ENCODE measurements around the gene PHF10.
A peak's percentile ranks its signal among the peaks of the same experiment; 100 is the strongest.
"Not testable (repeated sequence)": the region's sequence is repeated elsewhere in the genome, so short reads cannot be mapped to it uniquely, and the experiment has no call there.

PHF10 gene

GRCh38 chr6:169722362-169723199 is 1.7 kb downstream of the PHF10 start:
- peak; percentile 68 for DNase-seq

GRCh38 chr6:169720207-169720855 is 4.0 kb downstream of the PHF10 start:
- DNase-seq: peak; percentile 36

GRCh38 chr6:169719117-169719516 is 5.2 kb downstream of the PHF10 start:
- no peak for DNase-seq

GRCh38 chr6:169714595-169714994 is 9.7 kb downstream of the PHF10 start:
- DNase-seq: no peak

- DNase-seq: no peak
These were observed 10.1 kb downstream of the PHF10 start for GRCh38 chr6:169714178-169714577.

GRCh38 chr6:169710009-169710408 is 14.3 kb downstream of the PHF10 start:
- no peak for DNase-seq

- DNase-seq: no peak
These were observed 15.0 kb downstream of the PHF10 start for GRCh38 chr6:169709293-169709692.

- no peak for DNase-seq
These were observed 16.5 kb downstream of the PHF10 start for GRCh38 chr6:169707772-169708171.

GRCh38 chr6:169702840-169703246 is 21.5 kb downstream of the PHF10 start:
- DNase-seq: no peak

- peak; percentile 100 for DNase-seq
These were observed 22.1 kb downstream of the PHF10 start, which contains the start of the genes C6orf120 and WDR27 for GRCh38 chr6:169701954-169702839. Gene C6orf120, plus strand, starts transcription at chr6:169702126. Its CDS starts 334 bp downstream, at chr6:169702460. Gene WDR27, minus strand, starts transcription at chr6:169702029. Its CDS starts 13,024 bp downstream, at chr6:169689005.

- peak; percentile 28 for DNase-seq
These were observed 22.9 kb downstream of the PHF10 start for GRCh38 chr6:169701311-169701953.

GRCh38 chr6:169700296-169700695 is 24.0 kb downstream of the PHF10 start:
- DNase-seq: peak; percentile 23

GRCh38 chr6:169697115-169697514 is 27.2 kb downstream of the PHF10 start:
- DNase-seq: not testable (repeated sequence)

GRCh38 chr6:169695131-169695530 is 29.2 kb downstream of the PHF10 start:
- no peak for DNase-seq

- no peak for DNase-seq
These were observed 31.8 kb downstream of the PHF10 start for GRCh38 chr6:169692516-169692915.

- DNase-seq: no peak
These were observed 33.0 kb downstream of the PHF10 start for GRCh38 chr6:169691260-169691659.

GRCh38 chr6:169689287-169689686 is 35.0 kb downstream of the PHF10 start:
- no peak for DNase-seq

GRCh38 chr6:169685860-169686259 is 38.4 kb downstream of the PHF10 start:
- DNase-seq: no peak

- DNase-seq: no peak
These were observed 40.2 kb downstream of the PHF10 start for GRCh38 chr6:169684056-169684455.

- DNase-seq: no peak
These were observed 46.0 kb downstream of the PHF10 start for GRCh38 chr6:169678342-169678741.

GRCh38 chr6:169677096-169677495 is 47.2 kb downstream of the PHF10 start:
- DNase-seq: no peak

GRCh38 chr6:169675011-169675410 is 49.3 kb downstream of the PHF10 start:
- DNase-seq: no peak

- DNase-seq: no peak
These were observed 52.7 kb downstream of the PHF10 start for GRCh38 chr6:169671563-169671962.
